GM18505 (cell line): ENCODE results near the gene RMND1.

Experiments used
- ATAC-seq: cut with Tn5 transposase; IDR thresholded peaks from one replicate; pipeline ENCODE4 v1.9.1; 2021; ENCODE audit not compliant: unreplicated experiment
- POLR2A ChIP-seq: IDR thresholded peaks from 4 replicates; pipeline ENCODE4 v1.6.1; 2011; ENCODE audit warnings: borderline replicate concordance; ENCODE audit not compliant: insufficient read depth, insufficient read length; ENCODE audit errors: extremely low read depth

Gene RMND1

GRCh38 chr6:151422981-151423380 lies 28.9 kb downstream of the RMND1 start:
- no peak for TF ChIP-seq POLR2A
- no peak for ATAC-seq

DNA sequence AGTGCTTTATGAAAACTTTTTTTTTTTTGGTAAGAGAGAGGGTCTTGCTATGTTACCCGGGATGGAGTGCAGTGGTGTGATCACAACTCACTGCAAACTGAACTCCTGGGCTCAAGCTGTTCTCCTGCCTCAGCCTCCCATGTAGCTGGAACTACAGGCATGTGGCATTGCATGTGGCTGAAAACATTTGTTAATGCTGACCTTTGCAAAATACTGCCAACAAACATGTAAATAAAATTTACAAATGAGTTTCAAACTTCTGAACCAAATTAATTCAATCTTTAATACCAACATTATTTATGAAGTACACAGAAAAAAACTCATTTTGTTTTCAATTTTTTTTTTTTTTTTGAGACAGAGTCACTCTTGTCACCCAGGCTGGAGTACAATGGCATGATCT lies 34.4 kb downstream of the RMND1 start:
- TF ChIP-seq POLR2A = no peak
- no peak for ATAC-seq

GRCh38 chr6:151414641-151415260 lies 37.2 kb downstream of the RMND1 start:
- TF ChIP-seq POLR2A = no peak
- ATAC-seq = no peak

GRCh38 chr6:151413372-151414145 lies 38.4 kb downstream of the RMND1 start:
- TF ChIP-seq POLR2A = no peak
- no peak for ATAC-seq

DNA sequence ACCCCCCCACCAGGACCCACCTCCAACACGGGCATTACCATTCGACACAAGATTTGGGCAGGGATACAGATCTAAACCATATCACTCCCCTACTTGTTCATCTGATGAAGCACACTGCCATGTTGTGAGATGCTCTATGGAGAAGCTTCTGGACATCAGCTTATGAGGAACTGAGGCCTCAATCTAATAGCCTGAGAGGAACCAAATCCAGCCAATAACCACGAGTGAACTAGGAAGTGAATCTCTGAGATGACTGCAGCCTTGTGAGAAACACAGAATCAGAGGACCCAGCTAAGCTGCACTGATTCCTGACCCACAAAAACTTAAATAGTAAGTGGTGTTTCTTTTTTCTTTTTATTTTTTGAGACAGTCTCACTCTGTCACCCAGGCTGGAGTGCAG lies 39.0 kb downstream of the RMND1 start:
- TF ChIP-seq POLR2A = no peak
- no peak for ATAC-seq

DNA sequence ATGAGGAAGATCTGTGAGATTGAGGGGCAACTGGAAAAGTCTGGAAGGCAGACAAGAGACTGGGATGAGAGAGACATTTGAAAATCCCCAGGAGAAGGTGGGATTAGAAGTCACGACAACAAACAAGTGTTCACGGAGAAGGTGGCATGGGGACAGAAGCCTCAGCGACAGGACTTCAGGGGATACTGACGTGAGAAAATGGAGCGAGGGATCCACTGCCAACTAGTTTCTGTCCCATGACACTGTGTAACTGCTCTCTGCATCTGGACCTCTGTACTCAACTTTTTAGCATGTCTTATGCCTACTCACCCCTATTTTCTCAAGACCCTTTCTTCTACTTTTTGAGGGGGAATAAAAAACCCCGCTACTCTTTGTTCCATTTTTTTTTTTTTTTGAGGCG lies 42.2 kb downstream of the RMND1 start:
- no peak for ATAC-seq
- no peak for TF ChIP-seq POLR2A

GRCh38 chr6:151409260-151409659 lies 42.7 kb downstream of the RMND1 start:
- no peak for TF ChIP-seq POLR2A
- no peak for ATAC-seq

DNA sequence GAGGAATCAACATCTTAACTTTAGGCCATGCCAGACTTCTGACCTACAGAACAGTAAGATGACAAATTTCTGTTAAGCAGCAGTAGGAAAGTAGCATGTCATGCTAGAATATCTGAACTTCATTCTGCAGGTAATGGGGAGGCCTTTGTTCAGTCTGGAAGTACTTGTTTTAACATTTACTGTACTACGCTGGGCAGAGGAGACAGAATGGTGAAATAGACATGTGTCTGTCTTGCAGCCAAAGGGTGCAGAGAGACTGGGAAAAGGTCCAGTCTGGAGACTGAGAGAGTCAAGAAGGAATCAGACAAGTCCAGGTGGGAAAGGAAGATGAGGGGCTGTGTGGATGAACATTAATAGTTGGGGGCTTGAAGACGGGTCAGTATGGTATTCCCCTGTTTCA lies 43.1 kb downstream of the RMND1 start:
- ATAC-seq = no peak
- no peak for TF ChIP-seq POLR2A

GRCh38 chr6:151403919-151404308 lies 48.0 kb downstream of the RMND1 start:
- no peak for TF ChIP-seq POLR2A
- ATAC-seq = no peak

DNA sequence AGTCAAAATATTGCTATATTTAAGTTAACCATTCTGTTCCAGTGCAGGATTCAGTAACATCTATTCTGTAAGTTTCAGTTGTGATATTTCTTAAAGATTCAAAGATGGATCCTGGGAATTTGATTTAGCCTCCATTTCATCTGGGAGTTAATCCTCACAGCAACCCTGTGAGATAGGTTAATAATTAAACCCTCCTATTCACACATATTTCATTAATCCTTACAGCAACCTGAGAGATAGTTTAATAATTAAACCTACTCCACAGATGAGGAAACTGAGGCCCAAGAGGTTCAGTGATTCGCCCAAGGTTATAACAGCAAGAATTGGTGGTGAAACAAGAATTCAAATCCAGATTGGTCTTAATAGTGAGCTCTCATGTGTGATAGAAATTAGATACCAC lies 49.7 kb downstream of the RMND1 start:
- ATAC-seq = no peak
- TF ChIP-seq POLR2A = no peak

- TF ChIP-seq POLR2A = no peak
Measured at GRCh38 chr6:151400473-151400872, 51.5 kb downstream of the RMND1 start.

GRCh38 chr6:151399679-151400078 lies 52.2 kb downstream of the RMND1 start:
- ATAC-seq = no peak
- no peak for TF ChIP-seq POLR2A

More at GRCh38 chr6:151400473-151400872, 51.5 kb downstream of the RMND1 start:
- no peak for ATAC-seq

DNA sequence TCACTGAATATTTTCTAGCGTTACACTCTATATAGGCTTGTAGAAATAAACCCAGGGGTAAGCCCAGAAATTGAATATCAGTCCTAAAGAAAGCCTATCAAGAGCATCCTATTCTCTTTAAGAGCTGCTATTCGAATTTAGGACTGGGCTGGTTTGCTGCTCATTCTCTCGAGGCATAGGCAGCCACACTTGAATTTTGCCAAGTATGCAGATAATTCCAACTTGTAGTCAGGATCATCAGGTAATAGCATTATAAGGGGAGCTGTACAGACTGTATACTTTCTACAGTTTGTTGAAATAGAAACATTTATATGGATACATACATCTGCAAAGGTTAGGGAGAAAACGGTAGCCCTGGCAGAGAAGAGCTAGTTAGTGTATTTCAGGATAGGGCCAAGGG lies 58.5 kb downstream of the RMND1 start:
- TF ChIP-seq POLR2A = no peak
- ATAC-seq = no peak

GRCh38 chr6:151392427-151392826 lies 59.5 kb downstream of the RMND1 start:
- TF ChIP-seq POLR2A = no peak
- ATAC-seq = no peak
